Esophagus squamous epithelium (tissue), 4 donors: Measurements from ENCODE around the gene LPAR6.

Experiments
- CTCF ChIP-seq, 6 experiments: fragments of 450-650 bp in 4 of 6; fragments of 200-600 bp in 2 of 6; sonication (generic) in 2 of 6; IDR thresholded peaks; one replicate each; pipeline ENCODE4 v1.5.1; 2016 to 2019; ENCODE audit warnings: antibody characterized with exemption in 6 of 6, mild to moderate bottlenecking in 4 of 6, moderate library complexity in 4 of 6
- POLR2A ChIP-seq, 4 donors: fragments of 450-650 bp; IDR thresholded peaks; one replicate each; pipeline ENCODE4 v1.6.1; 2017; ENCODE audit warnings: antibody characterized with exemption in 4 of 4, mild to moderate bottlenecking in 4 of 4, moderate library complexity in 3 of 4

- TF ChIP-seq POLR2A (IDR thresholded peaks at IDR 0.05) (no peak), CTCF (IDR thresholded peaks at IDR 0.05) (no peak)
These were observed 15.2 kb downstream of the LPAR6 start for GRCh38 chr13:48397744-48398143.
